Neural cell (in vitro differentiated cells): ENCODE measurements around the gene INAVA. TPM values are rescaled to one million over a fixed set of nuclear protein-coding genes. Genes with fewer than 3 reads are reported as not detected.
A peak's percentile ranks its signal among the peaks of the same experiment; 100 is the strongest.

Experiments used
- H2AFZ ChIP-seq: fragments of 200-600, 300-800 bp; sonication (generic), shearing (Covaris generic); 2 replicates; pipeline ENCODE4 v1.6.0; 2014; ENCODE audit warnings: low read depth, mild to moderate bottlenecking, antibody characterized with exemption, low read length, moderate library complexity
- H3F3A ChIP-seq: fragments of 200-600 bp; shearing (Covaris generic); 2 replicates; pipeline ENCODE4 v1.6.1; 2016; ENCODE audit warnings: mild to moderate bottlenecking, moderate library complexity, mixed read lengths, antibody characterized with exemption, low read length; ENCODE audit not compliant: insufficient read depth, poor library complexity, severe bottlenecking
- H3K27ac ChIP-seq: fragments of 200-600, 300-800 bp; sonication (generic), shearing (Covaris generic); 2 replicates; pipeline ENCODE4 v1.5.1; 2014; ENCODE audit warnings: mild to moderate bottlenecking, low read length, moderate library complexity
- H3K27me3 ChIP-seq: fragments of 300-800, 200-600 bp; sonication (generic), shearing (Covaris generic); 2 replicates; pipeline ENCODE4 v1.6.0; 2014; ENCODE audit warnings: mild to moderate bottlenecking, low read depth, low read length, moderate library complexity; ENCODE audit not compliant: insufficient read depth
- H3K36me3 ChIP-seq: fragments of 300-800, 200-600 bp; sonication (generic), shearing (Covaris generic); 2 replicates; pipeline ENCODE4 v1.5.1; 2014; ENCODE audit warnings: mild to moderate bottlenecking, antibody characterized with exemption, low read length, moderate library complexity; ENCODE audit not compliant: insufficient read depth
- H3K4me2 ChIP-seq: fragments of 300-800, 200-600 bp; sonication (generic), shearing (Covaris generic); 2 replicates; pipeline ENCODE4 v1.6.0; 2014; ENCODE audit warnings: mild to moderate bottlenecking, low read length
- H3K4me3 ChIP-seq: fragments of 300-800, 200-600 bp; sonication (generic), shearing (Covaris generic); 2 replicates; pipeline ENCODE4 v1.5.1; 2014; ENCODE audit warnings: mild to moderate bottlenecking, low read length, moderate library complexity
- H3K79me2 ChIP-seq: fragments of 200-600 bp; shearing (Covaris generic); replicated peaks from 2 replicates; pipeline ENCODE4 v1.6.0; 2014; ENCODE audit warnings: mild to moderate bottlenecking, low read length, moderate library complexity; ENCODE audit not compliant: insufficient read depth
- H3K9ac ChIP-seq: fragments of 300-800, 200-600 bp; sonication (generic), shearing (Covaris generic); 2 replicates; pipeline ENCODE4 v1.6.1; 2016; ENCODE audit warnings: mild to moderate bottlenecking, low read length, mixed read lengths
- H3K9me2 ChIP-seq: fragments of 200-600 bp; shearing (Covaris generic); 2 replicates; pipeline ENCODE4 v1.6.1; 2016; ENCODE audit warnings: mild to moderate bottlenecking, low read length, mixed read lengths; ENCODE audit not compliant: insufficient read depth
- H3K9me3 ChIP-seq: fragments of 200-600, 300-800 bp; sonication (generic), shearing (Covaris generic); 2 replicates; pipeline ENCODE4 v1.6.1; 2016; ENCODE audit warnings: mild to moderate bottlenecking, mixed run types, low read length, moderate library complexity, mixed read lengths
- H4K20me1 ChIP-seq: fragments of 200-600 bp; shearing (Covaris generic); 2 replicates; pipeline ENCODE4 v1.6.1; 2016; ENCODE audit warnings: mild to moderate bottlenecking, mixed run types; ENCODE audit not compliant: insufficient read depth
- CTCF ChIP-seq: fragments of 450-650 bp; IDR thresholded peaks from 2 replicates; pipeline ENCODE4 v1.5.1; 2014; ENCODE audit warnings: antibody characterized with exemption, mild to moderate bottlenecking, moderate library complexity; ENCODE audit not compliant: poor library complexity, severe bottlenecking
- EP300 ChIP-seq: fragments of 450-650 bp; conservative IDR thresholded peaks from 2 replicates; pipeline ENCODE4 v1.6.1; 2014; ENCODE audit warnings: antibody characterized with exemption, mild to moderate bottlenecking, moderate library complexity; ENCODE audit not compliant: poor library complexity, severe bottlenecking
- EZH2 ChIP-seq: fragments of 200-600, 300-800 bp; shearing (Covaris generic), sonication (generic); IDR thresholded peaks from 2 replicates; pipeline ENCODE4 v1.6.1; 2014; ENCODE audit warnings: antibody characterized with exemption, low read length, borderline replicate concordance, mild to moderate bottlenecking; ENCODE audit not compliant: insufficient read depth, poor library complexity, severe bottlenecking
- MXI1 ChIP-seq: fragments of 450-650 bp; conservative IDR thresholded peaks from 2 replicates; pipeline ENCODE4 v1.6.1; 2014; ENCODE audit warnings: antibody characterized with exemption, mild to moderate bottlenecking; ENCODE audit not compliant: poor library complexity, severe bottlenecking
- POLR2AphosphoS5 ChIP-seq: IDR thresholded peaks from 2 replicates; pipeline ENCODE4 v1.6.1; 2012
- RAD21 ChIP-seq: fragments of 450-650 bp; conservative IDR thresholded peaks from 2 replicates; pipeline ENCODE4 v1.6.1; 2014; ENCODE audit warnings: antibody characterized with exemption, mild to moderate bottlenecking, moderate library complexity
- REST ChIP-seq: IDR thresholded peaks from 2 replicates; pipeline ENCODE4 v1.6.1; 2012; ENCODE audit warnings: borderline replicate concordance
- SMC3 ChIP-seq: fragments of 450-650 bp; conservative IDR thresholded peaks from 2 replicates; pipeline ENCODE4 v1.6.1; 2014; ENCODE audit warnings: antibody characterized with exemption, mild to moderate bottlenecking, moderate library complexity; ENCODE audit not compliant: poor library complexity
- TAF1 ChIP-seq: IDR thresholded peaks from 2 replicates; pipeline ENCODE4 v1.6.1; 2012; ENCODE audit warnings: low read depth
- polyA plus RNA-seq: library from polyadenylated mRNA; depleted of rRNA; stranded (reverse); fragments of >200 nt; gene quantifications from 2 replicates; pipeline ENCODE4 v1.2.3, GENCODE V29; 2014

Gene INAVA
- polyA plus RNA-seq, 1 donor from 2014 or later = 1.3 TPM

GRCh38 chr1:200891774-200892157, 2.9 kb upstream of the INAVA start:
- peak overlapping the region; percentile 72 for H3K9ac ChIP-seq
- H3K27me3 ChIP-seq = no peaks in the 10 kb centered on the region
- H3K9me3 ChIP-seq = no peaks in the 10 kb centered on the region
- H3K4me2 ChIP-seq = peak overlapping the region; percentile 73
- no peak for TF ChIP-seq RAD21
- no peak for TF ChIP-seq CTCF
- TF ChIP-seq EP300 = no peak
- TF ChIP-seq MXI1 = no peak
- TF ChIP-seq TAF1 = no peak
- no peak for TF ChIP-seq EZH2
- TF ChIP-seq POLR2AphosphoS5 = no peak
- no peak for TF ChIP-seq SMC3
- TF ChIP-seq REST = no peak
- no peaks in the 10 kb centered on the region for H3F3A ChIP-seq
- no peaks in the 10 kb centered on the region for H4K20me1 ChIP-seq
- H2AFZ ChIP-seq = peak overlapping the region; percentile 76
- H3K36me3 ChIP-seq = no peaks in the 10 kb centered on the region
- H3K79me2 ChIP-seq = peaks cover 38% of the 10 kb centered on the region
- H3K9me2 ChIP-seq = no peaks in the 10 kb centered on the region
- peak overlapping the region; percentile 90 for H3K4me3 ChIP-seq
- no peak overlapping the region for H3K27ac ChIP-seq

GRCh38 chr1:200892546-200892945, 2.2 kb upstream of the INAVA start:
- Histone ChIP-seq H3K9me3 (no peaks in the 10 kb centered on the region), H3K4me3 (peak overlapping the region; percentile 90), H3F3A (no peaks in the 10 kb centered on the region), H4K20me1 (no peaks in the 10 kb centered on the region), H3K79me2 (peaks cover 38% of the 10 kb centered on the region), H3K36me3 (no peaks in the 10 kb centered on the region), H3K27ac (no peak overlapping the region), H3K4me2 (no peak overlapping the region), H3K9ac (no peak overlapping the region), H3K27me3 (no peaks in the 10 kb centered on the region), H3K9me2 (no peaks in the 10 kb centered on the region), H2AFZ (no peak overlapping the region)
- TF ChIP-seq SMC3 (no peak), POLR2AphosphoS5 (no peak)

GRCh38 chr1:200892958-200893357, 1.7 kb upstream of the INAVA start:
- H3K4me3 ChIP-seq = no peak overlapping the region
- no peak for TF ChIP-seq SMC3
- no peak for TF ChIP-seq TAF1
- no peak for TF ChIP-seq CTCF
- TF ChIP-seq EZH2 = no peak
- no peak for TF ChIP-seq MXI1
- TF ChIP-seq POLR2AphosphoS5 = no peak
- H3K36me3 ChIP-seq = no peaks in the 10 kb centered on the region
- no peaks in the 10 kb centered on the region for H3K27me3 ChIP-seq
- no peaks in the 10 kb centered on the region for H3K9me2 ChIP-seq
- no peaks in the 10 kb centered on the region for H3F3A ChIP-seq
- H3K9me3 ChIP-seq = no peaks in the 10 kb centered on the region
- no peaks in the 10 kb centered on the region for H4K20me1 ChIP-seq
- no peak overlapping the region for H3K4me2 ChIP-seq
- H3K9ac ChIP-seq = no peak overlapping the region
- no peak overlapping the region for H3K27ac ChIP-seq
- H2AFZ ChIP-seq = no peak overlapping the region
- H3K79me2 ChIP-seq = peaks cover 38% of the 10 kb centered on the region
